SK-N-MC (cell line): ENCODE measurements around the gene COQ4.

ENCODE experiments used
- EZH2 ChIP-seq: fragments of 200-600 bp; sonication (generic); IDR thresholded peaks from one replicate; pipeline ENCODE4 v1.6.1; 2017; ENCODE audit warnings: antibody characterized with exemption
- FOXP2 ChIP-seq: optimal IDR thresholded peaks from 2 replicates; pipeline ENCODE3; 2011; ENCODE audit warnings: mild to moderate bottlenecking, moderate library complexity; ENCODE audit not compliant: insufficient read depth; ENCODE audit errors: extremely low read length, control extremely low read depth
- POLR2AphosphoS5 ChIP-seq: IDR thresholded peaks from 2 replicates; pipeline ENCODE4 v1.6.1; 2012; ENCODE audit warnings: mild to moderate bottlenecking, low read depth, low read length, borderline replicate concordance

GRCh38 chr9:128361296-128361985, 38.8 kb downstream of the COQ4 start:
- TF ChIP-seq EZH2 = no peak
- TF ChIP-seq POLR2AphosphoS5 = no peak
- no peak for TF ChIP-seq FOXP2
